HG02884 (cell line): ENCODE data around the gene MARCO.
"Not testable (repeated sequence)": the region's sequence is repeated elsewhere in the genome, so short reads cannot be mapped to it uniquely, and the experiment has no call there.

Experiments
- ATAC-seq: cut with Tn5 transposase; IDR thresholded peaks from one replicate; pipeline ENCODE4 v1.9.1; 2021; ENCODE audit warnings: mild to moderate bottlenecking, moderate library complexity; ENCODE audit not compliant: unreplicated experiment

The MARCO gene

GRCh38 chr2:119003856-119004255 is 61.9 kb downstream of the MARCO start:
- ATAC-seq = not testable (repeated sequence)

DNA sequence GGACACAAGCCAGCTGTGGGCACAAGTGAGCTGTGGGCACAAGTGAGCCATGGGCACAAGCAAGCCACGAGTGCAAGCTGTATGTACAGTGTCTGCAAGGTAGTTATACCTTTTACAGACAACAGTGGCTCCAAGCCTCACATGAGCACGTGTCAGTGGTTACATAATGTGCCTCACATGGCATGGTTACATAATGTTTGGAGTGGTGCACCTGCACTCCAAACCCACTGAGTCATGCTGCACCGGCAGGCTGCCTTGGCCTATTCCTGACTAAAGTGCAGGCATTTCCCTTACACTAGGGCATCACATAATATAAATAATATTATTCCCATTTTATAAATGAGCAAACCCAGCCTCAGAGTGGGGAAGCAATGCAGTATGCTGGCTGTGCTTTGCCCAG is 62.6 kb downstream of the MARCO start:
- ATAC-seq = no peak

- no peak for ATAC-seq
These were observed 63.1 kb downstream of the MARCO start for GRCh38 chr2:119005051-119005450.

DNA sequence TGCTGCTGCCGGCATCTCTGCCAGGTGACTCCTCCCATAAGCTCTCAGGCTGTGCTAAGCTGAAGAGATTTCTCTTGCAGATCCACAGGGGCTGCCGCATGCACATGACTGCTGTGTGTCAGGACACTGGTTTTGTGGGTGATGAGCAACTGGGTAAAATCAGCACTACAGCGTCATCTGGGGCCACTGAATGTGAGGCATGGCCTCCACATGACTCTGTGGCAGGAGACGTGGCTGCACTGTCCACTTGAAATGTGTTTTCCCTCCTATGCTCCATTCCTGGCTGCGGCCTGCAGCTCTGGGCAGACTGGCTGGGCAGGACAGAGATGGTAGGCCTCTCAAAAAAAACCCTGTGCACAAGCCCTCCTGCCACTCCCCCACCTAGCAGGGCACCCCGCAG is 63.6 kb downstream of the MARCO start:
- ATAC-seq = no peak

DNA sequence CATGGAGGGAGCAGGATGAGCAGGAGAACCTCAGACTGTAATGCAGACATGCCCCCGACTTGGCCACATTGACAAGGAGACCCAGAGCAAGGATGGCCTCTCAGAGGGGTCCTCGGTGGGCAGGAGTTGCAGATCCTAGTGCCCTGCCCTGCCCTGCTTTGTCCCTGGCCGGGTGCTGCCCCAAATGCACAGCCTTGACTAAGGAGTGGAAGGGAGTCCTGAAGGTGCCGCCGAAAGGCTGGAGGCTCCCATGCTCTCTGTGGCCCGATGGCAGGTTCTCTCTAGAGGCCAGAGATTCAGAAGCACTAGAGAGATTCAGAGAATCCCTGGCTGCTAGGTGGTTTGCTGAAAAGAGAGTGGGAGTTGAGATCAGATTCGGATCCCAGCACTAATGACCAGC is 64.4 kb downstream of the MARCO start:
- no peak for ATAC-seq

- no peak for ATAC-seq
These were observed 66.1 kb downstream of the MARCO start for GRCh38 chr2:119008108-119008507.

DNA sequence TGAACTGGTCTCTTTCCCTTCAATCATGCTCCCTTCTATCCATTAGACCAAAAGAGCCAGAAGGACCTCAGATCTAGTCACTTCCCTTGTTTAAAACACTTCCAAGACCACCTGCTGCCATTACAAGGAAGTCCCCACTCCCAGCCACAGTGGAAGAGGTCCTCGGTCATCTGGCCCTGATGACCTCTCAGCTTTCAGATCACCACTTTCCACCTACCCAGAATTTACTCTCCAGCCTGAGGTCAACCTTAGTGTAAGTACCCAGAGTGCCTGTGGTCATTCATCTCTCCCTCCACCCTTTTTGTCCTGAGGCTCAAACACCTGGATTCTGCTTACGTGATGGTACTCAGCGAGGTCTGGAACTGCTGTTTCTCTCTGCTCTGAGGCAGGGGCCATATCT is 67.1 kb downstream of the MARCO start:
- no peak for ATAC-seq

- no peak for ATAC-seq
These were observed 68.3 kb downstream of the MARCO start for GRCh38 chr2:119010336-119010735.

DNA sequence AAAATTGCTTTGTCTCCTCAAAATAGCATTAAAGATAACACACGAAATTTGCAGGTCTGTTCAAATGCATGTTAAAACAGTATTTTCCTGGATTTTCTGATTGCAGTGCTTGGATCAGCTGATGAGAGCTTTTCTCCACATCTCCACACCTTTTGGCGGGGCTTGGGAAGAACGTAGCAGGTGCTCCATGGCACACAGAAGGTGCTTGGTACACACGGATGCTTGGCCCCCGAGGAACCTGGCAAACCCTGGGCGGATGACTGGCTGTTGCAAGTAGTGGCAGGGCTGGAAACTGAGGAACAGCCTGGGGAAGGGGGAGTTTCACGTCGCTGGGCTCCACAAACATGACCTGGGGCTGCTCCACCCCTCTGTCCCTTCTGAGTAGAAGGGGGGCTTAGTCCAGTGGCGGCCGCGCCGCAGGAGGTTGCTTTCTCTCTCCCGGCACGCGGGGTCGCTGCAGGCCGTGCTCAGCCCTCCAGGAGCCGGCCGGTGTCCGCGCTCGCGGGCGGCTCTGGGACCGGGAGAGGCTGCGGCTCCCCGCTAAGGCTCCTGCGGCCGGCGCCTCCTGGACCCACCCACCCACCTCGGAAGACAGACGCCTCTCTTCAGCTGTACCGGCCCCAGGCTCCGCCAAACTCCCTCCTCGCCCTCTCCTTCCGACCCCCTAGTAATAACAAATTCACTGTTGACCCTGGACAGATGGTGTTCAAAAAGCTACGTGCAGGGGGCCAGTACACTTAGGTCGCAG is 69.3 kb downstream of the MARCO start:
- ATAC-seq = peak; percentile 65

DNA sequence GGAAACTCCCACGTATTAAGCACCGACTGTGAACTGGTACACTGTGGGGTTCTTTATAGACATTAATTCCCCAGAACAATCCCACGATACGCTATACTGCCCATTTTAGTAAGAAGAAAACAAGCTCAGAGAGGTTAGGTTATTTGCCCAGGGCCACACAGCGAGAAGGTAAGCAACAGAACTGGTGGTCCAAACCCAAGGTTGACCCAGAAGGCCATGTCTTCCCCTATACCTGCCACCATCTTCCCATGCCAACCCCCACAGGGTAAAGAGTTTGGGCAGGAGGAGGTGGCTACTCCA is 69.9 kb downstream of the MARCO start:
- ATAC-seq = no peak

DNA sequence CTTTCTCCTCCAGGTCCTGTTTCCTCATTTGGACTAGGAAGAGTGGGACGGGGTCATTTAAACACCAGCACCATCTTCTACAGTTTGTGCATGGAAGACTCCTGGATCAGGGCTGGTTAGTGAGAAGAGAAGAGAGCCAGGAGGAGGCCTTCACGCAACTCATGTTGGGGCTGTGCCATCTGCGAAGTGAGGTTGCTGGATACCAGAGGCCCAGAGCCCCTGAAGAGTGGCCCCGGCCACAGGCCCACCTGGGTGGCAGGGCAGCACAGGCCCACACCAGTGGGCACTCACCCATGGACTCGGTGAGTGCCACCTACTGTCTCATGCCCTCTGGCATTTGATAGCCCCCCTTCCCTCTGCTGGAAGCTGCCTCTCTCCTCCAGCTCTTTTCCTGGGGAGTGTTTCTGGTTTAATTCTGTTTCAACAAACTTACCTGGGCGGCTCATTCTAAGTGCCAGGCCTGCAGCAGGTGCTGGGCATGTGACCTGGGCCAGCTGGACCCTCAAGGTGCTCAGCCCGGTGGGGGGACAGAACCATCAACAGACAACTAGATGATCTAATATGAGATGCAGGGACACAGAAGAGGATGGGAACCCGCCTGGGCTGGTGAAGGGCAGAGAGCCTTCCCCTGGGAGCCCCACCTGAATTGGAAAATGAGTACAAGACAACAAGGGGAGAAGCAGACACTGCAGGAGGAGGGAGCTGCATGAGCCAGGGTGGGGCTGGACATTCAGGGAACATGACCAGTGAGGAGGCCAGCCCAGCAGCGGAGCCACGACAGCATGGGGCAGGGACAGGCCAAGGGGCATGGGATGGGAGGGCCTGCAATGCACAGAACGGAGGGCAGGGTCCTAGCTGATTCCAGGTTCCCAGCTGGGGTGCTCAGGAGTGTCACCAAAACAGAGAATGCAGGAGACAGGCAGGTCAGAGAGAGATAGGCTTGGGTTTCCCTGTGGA is 70.6 kb downstream of the MARCO start:
- ATAC-seq = no peak

- no peak for ATAC-seq
These were observed 71.7 kb downstream of the MARCO start for GRCh38 chr2:119013671-119014070.

GRCh38 chr2:119015845-119016244 is 73.9 kb downstream of the MARCO start:
- no peak for ATAC-seq

DNA sequence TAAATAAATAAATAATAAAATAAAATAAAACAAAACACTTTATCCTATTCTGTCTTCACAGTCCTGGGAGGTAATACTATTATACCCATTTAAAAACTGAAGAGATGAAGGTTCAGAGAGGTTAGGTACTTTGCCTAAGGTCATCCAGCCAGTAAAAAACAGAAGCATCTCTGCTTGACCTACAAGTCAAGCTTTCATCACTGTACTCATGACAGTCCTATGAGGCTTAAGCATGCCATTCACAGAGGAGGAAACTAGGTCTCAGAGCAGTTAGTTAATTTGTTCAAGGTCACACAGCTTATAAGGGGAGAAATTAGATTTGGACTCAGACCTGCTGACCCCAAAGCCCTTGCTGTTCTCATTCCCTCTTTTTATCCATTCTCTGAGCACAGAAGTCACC is 77.5 kb downstream of the MARCO start:
- ATAC-seq = no peak

DNA sequence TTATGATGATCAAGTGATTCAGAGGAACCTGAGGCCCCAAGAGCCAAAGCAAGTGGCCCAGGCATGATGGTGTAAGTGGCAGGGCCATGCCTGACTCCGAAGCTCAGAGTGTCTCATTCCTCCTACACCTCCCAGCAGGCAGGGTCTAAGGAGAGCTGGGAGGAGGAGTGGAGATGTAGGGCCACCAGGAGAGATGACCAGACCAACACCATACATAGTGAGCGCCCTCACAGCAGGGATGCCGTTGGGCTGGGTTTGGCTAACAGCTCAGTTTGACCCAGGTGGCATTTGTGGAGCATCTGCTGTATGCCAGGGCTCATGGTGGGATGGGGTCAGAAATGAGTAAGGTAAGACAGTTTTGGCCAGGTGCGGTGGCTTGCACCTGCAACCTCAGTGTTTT is 80.7 kb downstream of the MARCO start:
- ATAC-seq = no peak

DNA sequence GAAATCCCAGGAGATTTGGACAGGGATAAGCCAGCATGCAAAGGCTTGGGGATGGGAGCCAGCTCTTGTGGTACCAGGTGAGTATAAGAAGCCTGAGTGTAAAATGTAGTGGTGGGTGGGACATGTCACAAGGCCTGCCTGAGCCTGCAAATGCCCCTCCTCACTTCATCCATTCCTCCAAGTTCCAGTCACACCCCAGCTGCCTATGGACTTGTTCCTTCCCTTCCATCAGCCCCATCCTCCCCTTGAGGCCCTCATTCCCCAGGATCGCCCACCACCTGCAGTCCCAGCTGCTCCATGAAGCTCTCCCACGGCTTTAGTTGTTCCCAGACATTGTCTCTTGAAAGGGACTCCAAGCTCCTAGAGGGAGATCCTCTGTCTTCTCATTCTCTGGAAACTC is 81.5 kb downstream of the MARCO start:
- no peak for ATAC-seq

- no peak for ATAC-seq
These were observed 82.2 kb downstream of the MARCO start for GRCh38 chr2:119024152-119024551.

- ATAC-seq = no peak
These were observed 82.6 kb downstream of the MARCO start for GRCh38 chr2:119024568-119024967.

DNA sequence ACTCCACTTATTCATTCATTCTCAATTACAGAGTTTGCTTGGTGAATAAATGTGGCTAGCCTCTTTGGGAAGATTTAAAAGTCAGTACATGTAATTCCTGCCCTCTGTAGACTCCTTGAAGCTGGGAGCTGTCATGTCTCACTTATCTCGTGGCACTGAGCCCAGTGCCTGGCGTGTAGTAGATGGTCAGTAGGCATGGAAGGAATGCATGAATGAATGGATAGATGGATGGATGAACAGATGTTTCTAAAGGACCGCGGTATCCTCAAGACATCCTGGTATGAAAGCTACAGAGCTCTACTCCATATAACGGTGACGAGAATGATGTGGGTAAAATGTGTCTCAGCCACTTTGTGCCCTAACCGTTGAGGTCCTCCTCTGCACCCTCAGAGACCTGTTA is 83.0 kb downstream of the MARCO start:
- no peak for ATAC-seq

- ATAC-seq = no peak
These were observed 83.9 kb downstream of the MARCO start for GRCh38 chr2:119025762-119026351.

DNA sequence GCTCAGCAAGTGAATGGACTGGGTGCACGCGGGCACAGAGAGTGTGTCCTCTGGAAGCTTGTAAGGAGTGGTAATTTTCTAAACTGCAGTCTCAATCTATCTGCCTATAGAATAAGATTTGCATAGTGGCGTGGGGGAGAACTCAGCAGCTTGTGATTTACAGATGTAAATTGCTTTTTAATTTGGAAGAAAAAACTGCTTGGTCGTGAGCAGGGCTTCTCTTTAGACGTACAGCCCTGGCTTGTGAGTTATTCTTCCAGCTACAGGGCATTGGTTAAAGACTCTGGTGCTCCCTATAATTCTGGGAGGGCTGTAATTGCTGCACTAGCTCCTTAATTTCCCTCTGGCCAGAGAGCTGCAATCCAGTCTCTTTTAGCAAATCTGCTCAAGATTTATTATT is 84.9 kb downstream of the MARCO start:
- no peak for ATAC-seq
